GM18505 (cell line): Measurements from ENCODE around the gene SELENOM.
"Not testable (repeated sequence)": the region's sequence is repeated elsewhere in the genome, so short reads cannot be mapped to it uniquely, and the experiment has no call there.

Source experiments
- ATAC-seq: cut with Tn5 transposase; IDR thresholded peaks from one replicate; pipeline ENCODE4 v1.9.1; 2021; ENCODE audit not compliant: unreplicated experiment
- POLR2A ChIP-seq: IDR thresholded peaks from 4 replicates; pipeline ENCODE4 v1.6.1; 2011; ENCODE audit warnings: borderline replicate concordance; ENCODE audit not compliant: insufficient read depth, insufficient read length; ENCODE audit errors: extremely low read depth

The SELENOM gene

GRCh38 chr22:31086703-31087330, 20.6 kb downstream of the SELENOM start:
- no peak for ATAC-seq
- no peak for TF ChIP-seq POLR2A

DNA sequence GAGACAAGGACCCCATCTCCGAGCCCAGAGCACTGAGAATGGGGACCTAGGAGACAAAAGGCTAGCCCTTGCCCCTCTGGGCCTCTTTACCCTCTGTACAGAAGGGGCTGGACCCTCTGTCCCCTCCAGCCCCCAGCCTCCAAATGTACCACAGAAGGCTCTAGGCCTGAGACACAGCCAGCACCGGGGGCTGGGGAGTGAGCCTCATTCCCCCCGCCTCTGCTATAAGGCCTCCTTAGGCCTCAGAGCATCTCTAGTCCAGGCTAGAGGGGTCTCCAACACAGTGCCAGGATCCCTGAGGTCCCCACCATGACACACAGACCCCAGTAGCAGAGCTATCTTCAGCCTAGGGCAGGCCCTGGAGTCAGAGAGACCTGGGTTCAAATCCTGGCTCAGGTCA, 21.4 kb downstream of the SELENOM start:
- ATAC-seq = no peak
- TF ChIP-seq POLR2A = no peak

DNA sequence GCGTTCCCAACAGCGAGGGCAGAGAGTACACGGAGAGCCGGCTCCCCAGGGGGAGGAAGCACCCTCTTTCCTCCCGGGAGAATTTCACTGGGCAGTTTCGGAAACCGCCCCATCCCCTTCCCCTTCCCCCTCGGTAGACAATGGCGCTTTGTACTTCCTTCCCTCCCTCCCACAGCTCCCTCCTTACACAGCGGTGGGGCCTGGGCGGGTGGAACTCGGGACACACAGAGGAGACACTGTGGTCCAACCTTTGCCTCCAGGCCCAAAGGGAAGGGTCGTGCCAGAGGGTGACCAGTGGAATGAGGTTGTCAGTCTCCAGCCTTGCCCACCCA, 21.9 kb downstream of the SELENOM start:
- no peak for TF ChIP-seq POLR2A
- no peak for ATAC-seq

DNA sequence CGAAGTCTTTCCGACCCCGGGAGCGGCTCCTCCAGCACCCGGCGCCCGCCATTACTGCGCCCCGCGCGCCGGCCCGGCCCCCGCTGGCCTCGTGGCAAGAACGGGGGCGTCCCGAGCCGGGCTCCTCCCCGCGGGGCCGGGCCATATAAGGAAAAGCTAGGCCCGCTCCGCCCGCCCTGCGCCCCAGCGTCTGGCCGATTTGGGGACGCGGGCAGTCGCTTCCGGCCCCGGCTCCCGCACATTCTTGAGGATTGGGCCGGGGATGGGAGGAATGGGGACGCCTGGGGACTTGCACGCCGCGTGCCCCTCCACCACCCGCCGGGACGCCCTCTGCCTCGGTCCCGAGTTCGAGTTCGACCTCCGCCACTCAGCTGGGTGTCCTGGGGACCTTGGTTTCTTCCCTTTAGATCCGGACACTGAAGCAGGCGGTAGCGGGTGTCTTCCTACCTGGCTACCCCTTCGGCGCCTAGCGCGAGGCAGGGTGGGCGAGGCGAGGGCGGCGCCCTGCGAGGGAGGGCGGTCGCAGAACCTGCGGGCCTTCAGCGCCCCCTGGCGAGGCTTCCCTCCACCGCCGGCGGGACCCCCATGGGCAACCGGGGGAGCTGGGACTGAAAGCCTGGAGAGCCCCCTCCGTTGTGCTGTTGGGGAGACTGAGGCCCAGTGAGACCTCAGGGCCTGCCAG, 22.4 kb downstream of the SELENOM start:
- peak; percentile 86 for TF ChIP-seq POLR2A
- peak; percentile 59 for ATAC-seq

DNA sequence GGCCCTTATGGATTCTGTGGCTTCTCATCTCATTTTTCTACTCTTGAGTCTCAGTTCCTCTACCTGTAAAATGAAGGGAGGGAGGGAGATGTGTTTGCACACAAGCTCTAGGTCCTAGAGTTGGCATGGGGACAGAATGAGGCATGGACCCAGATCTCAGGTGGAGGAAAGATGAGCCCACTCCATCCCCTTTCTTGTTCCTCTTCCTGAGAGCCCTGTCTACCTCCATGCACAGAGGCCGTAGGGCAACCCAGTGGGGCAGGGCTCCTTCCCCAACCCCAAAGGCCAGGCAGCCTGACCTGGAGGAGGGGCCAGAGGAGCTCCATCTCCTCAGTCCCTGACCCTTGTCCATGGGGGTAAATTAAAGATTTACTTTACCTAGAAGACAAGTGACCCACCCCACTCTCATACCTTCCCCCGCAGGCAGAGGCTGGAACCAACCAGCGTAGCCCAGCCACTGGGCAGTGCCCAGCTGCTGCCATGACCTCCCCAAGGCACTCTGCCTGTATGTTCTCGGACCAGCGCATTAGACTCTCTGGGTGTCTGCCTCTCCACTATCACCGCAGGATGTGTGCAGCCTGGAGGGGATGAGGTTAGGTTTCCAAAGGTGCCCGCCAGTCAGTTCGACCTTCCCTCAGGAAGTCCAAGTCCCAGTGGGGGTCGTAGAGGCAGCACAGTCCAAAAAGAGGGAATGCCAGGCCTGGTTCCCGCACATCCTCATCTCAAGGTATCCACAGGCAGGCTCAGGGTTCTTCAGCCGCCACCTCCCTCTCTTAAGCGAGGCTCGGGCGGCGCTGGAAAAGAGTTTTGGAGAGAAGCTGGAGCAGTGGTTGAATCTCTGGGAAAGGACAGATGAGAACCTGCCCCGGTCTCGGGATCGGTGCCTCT, 23.2 kb downstream of the SELENOM start:
- no peak for ATAC-seq

DNA sequence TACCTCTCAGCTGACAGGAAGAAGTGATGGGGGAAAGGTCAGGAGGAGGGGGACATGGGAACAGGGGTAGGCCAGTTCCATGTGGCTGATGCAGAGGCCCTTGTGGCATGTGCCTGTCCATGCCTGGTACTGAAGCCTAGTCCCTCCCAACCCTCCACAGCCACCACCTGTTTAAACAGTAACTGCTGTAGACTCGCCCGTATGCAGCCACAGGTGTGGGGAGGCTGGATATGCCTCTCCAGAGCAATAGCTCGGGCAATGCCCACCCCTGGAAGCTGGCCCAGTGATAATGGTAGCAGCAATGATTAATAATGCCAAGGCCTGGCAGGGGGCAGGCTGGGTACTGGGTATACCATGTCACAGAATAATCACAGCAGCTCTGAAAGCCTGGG, 24.0 kb downstream of the SELENOM start:
- no peak for ATAC-seq
- no peak for TF ChIP-seq POLR2A

More for the DNA sequence above, 23.2 kb downstream of the SELENOM start:
- TF ChIP-seq POLR2A = no peak

DNA sequence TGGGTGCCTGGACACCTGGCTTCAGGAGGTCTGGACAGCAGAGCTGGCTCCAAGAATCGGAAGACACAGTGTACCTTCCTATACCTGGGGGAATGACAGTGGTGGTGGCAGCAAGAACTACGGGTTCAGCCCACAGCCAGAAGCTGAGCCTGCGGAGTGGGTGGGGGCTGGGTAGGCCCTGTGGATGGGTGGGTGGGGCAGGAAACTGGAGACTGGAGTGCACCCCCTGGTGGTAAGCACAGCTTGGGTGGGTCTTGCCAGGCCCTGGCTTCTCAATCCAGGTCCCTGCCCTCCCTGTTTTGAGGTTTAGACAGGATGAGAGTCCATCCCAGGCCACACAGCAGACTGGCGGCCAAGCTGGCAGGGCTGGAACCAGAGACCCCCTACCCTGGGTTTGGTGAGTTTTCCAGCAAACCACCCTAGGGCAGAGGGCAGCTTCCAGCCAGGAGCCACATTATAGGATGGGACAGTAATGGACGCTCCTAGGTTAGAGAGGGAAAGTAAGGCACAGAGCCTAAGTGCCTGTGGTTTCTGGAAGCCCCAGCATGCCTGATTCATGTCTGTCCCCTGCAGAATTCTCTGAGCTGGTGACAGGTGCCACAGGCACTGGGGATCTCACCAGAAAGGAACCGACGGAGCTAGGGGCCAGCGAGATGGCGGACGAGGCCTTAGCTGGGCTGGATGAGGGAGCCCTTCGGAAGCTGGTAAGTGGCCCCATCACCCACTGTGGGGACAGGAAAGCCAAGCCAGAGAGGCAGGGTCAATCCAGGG, 24.6 kb downstream of the SELENOM start:
- no peak for ATAC-seq
- peak; percentile 6 for TF ChIP-seq POLR2A

DNA sequence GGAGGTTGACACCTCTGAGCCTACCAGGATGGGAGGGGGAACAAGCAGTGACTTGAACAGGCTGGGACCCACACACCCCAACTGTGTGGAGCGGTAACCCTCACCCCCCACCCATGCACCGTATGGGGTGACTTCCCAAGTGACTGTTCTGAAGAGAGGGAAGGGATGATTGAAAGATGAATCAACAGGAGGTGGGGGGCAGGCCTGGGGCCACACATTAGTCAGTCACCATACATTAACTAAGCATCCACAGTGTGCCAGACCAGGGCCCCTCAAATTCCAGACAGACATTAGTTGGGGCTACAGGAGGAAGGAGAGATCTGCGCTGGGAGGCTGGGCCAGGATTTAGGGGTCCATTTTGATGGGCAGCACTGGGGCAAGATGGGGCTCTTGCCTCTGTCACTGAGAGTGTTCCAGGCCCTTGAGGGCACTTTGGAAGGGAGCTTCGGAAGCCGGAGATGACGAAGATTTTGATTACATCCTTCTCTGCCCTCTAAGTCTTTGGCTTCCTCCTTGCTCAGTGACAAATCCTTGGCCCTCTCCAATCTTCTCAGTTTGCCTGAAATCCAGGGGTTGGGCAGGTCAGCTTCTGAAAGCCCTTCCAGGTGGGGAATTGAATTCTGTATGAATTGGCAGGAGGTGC, 25.3 kb downstream of the SELENOM start:
- TF ChIP-seq POLR2A = no peak
- ATAC-seq = no peak

- TF ChIP-seq POLR2A = peak; percentile 68
- peak; percentile 45 for ATAC-seq
These were observed 26.3 kb downstream of the SELENOM start, which contains the start of gene SMTN for GRCh38 chr22:31080848-31081649. Gene SMTN, plus strand, starts transcription at chr22:31081318. Its CDS starts 1,941 bp downstream, at chr22:31083259.

GRCh38 chr22:31080164-31080847, 27.1 kb downstream of the SELENOM start:
- TF ChIP-seq POLR2A = no peak
- no peak for ATAC-seq

DNA sequence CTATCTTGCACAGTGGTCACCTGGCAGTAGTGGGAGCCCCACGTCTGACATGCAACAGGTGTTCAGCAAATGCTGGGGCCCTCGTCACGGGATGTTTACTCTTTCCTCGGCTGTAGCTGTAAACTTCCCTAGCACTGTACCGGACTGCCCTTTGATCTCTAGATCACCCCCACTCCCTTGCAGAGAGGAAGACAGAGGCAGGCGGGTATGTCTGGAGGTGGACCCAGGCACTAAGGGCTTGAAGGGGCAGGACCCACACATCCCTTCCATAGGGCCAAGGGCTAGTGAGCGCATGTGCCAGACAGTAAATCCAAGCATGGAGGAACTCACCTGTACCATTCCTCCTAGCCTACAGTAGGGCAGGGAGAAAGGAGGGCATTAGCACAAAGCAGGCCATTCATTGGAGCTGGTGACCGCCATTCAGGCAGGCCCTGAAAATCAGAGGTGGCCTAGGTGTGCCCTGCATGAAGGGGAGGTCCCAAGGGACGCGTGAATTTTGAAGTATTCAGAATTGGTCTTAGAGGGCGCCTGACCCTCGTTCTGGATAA, 28.2 kb downstream of the SELENOM start:
- TF ChIP-seq POLR2A = no peak
- ATAC-seq = no peak

- ATAC-seq = not testable (repeated sequence)
These were observed 29.0 kb downstream of the SELENOM start for GRCh38 chr22:31078389-31078788.
